Measurements from ENCODE around the gene MRPL49.

DNA sequence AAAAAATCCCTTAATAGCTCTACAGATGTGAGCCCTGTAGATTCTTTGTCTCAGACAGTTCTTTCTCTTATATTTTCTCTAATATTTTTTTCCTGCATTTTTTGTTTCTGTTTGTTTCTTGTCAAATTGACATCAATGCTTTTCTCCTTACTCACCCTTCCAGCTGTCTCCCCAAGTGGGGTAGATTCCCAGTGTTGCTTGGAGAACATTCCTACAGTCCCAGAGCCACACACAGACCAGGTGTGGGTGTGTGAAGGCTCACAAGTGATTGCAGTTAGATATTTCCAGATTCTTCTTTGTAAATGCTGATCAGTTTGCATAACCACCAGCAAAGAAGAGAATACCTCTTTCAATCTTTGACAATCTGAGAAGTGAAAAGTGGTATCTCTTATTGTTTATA is 18.6 kb upstream of the MRPL49 start:
- no peak for TF ChIP-seq KLF13 (CRISPR knock-in tag; IDR thresholded peaks at IDR 0.05)
- TF ChIP-seq SETDB1 (CRISPR knock-in tag; IDR thresholded peaks at IDR 0.05; ENCODE audit: borderline replicate concordance), result no peak
- TF ChIP-seq, protein P1, sequence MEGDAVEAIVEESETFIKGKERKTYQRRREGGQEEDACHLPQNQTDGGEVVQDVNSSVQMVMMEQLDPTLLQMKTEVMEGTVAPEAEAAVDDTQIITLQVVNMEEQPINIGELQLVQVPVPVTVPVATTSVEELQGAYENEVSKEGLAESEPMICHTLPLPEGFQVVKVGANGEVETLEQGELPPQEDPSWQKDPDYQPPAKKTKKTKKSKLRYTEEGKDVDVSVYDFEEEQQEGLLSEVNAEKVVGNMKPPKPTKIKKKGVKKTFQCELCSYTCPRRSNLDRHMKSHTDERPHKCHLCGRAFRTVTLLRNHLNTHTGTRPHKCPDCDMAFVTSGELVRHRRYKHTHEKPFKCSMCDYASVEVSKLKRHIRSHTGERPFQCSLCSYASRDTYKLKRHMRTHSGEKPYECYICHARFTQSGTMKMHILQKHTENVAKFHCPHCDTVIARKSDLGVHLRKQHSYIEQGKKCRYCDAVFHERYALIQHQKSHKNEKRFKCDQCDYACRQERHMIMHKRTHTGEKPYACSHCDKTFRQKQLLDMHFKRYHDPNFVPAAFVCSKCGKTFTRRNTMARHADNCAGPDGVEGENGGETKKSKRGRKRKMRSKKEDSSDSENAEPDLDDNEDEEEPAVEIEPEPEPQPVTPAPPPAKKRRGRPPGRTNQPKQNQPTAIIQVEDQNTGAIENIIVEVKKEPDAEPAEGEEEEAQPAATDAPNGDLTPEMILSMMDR (CRISPR knock-in tag; IDR thresholded peaks at IDR 0.05), result no peak
- no peak for TF ChIP-seq PRDM10 (CRISPR knock-in tag; IDR thresholded peaks at IDR 0.05; ENCODE audit: low read depth)
- TF ChIP-seq ZNF207 (IDR thresholded peaks at IDR 0.05; ENCODE audit: borderline replicate concordance), result no peak
- no peak for TF ChIP-seq NR2F1 (CRISPR knock-in tag; IDR thresholded peaks at IDR 0.05)
- no peak for TF ChIP-seq MAFK (conservative IDR thresholded peaks at IDR 0.05 in 1 of 2, IDR thresholded peaks at IDR 0.05 in 1 of 2; ENCODE audit: low read length in 2 of 2)
- TF ChIP-seq POLR2A (IDR thresholded peaks at IDR 0.05; ENCODE audit: insufficient read depth in 1 of 2, low read depth in 2 of 2, low read length in 2 of 2), result no peak
- no peak for TF ChIP-seq ZNF850 (CRISPR knock-in tag; conservative IDR thresholded peaks at IDR 0.05)
- no peak for TF ChIP-seq MED13 (CRISPR knock-in tag; IDR thresholded peaks at IDR 0.05)
- no peak for TF ChIP-seq MLX (CRISPR knock-in tag; IDR thresholded peaks at IDR 0.05)
- no peak for TF ChIP-seq ZFP82 (CRISPR knock-in tag; IDR thresholded peaks at IDR 0.05; ENCODE audit: borderline replicate concordance)
- TF ChIP-seq, protein P2, sequence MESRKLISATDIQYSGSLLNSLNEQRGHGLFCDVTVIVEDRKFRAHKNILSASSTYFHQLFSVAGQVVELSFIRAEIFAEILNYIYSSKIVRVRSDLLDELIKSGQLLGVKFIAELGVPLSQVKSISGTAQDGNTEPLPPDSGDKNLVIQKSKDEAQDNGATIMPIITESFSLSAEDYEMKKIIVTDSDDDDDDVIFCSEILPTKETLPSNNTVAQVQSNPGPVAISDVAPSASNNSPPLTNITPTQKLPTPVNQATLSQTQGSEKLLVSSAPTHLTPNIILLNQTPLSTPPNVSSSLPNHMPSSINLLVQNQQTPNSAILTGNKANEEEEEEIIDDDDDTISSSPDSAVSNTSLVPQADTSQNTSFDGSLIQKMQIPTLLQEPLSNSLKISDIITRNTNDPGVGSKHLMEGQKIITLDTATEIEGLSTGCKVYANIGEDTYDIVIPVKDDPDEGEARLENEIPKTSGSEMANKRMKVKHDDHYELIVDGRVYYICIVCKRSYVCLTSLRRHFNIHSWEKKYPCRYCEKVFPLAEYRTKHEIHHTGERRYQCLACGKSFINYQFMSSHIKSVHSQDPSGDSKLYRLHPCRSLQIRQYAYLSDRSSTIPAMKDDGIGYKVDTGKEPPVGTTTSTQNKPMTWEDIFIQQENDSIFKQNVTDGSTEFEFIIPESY (CRISPR knock-in tag; IDR thresholded peaks at IDR 0.05), result no peak
- TF ChIP-seq ZZZ3 (CRISPR knock-in tag; IDR thresholded peaks at IDR 0.05; ENCODE audit: borderline replicate concordance), result no peak

All from HepG2 (cell line).